Measurements from ENCODE around the gene FCN3.

DNA sequence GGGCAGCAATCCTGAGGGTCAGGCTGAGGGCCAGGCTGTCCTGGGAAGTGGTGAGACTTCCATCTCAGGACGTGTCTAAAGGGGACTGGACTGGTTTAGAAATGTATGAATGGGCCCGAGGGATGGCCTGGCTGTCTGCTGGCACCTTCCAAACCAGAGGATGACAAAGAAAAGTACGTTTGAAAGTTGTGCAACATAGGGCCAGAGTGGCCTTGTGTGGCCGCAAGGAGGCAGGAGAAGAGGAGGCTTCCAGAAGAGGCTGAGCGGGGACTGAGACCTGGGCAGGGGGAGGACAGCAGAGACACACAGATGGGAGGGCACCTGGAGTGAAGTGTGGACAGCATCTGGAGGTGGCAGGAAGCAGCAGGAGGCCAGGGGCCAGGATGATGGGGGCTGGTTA is 35.4 kb downstream of the FCN3 start:
- no peak for TF ChIP-seq TEAD4 (IDR thresholded peaks at IDR 0.05; ENCODE audit: low read length)
- no peak for TF ChIP-seq TEAD4 (CRISPR knock-in tag; IDR thresholded peaks at IDR 0.05; ENCODE audit: borderline replicate concordance)
- TF ChIP-seq TRIM24 (IDR thresholded peaks at IDR 0.05): no peak
- TF ChIP-seq LEF1 (IDR thresholded peaks at IDR 0.05): no peak
- TF ChIP-seq, protein P1, sequence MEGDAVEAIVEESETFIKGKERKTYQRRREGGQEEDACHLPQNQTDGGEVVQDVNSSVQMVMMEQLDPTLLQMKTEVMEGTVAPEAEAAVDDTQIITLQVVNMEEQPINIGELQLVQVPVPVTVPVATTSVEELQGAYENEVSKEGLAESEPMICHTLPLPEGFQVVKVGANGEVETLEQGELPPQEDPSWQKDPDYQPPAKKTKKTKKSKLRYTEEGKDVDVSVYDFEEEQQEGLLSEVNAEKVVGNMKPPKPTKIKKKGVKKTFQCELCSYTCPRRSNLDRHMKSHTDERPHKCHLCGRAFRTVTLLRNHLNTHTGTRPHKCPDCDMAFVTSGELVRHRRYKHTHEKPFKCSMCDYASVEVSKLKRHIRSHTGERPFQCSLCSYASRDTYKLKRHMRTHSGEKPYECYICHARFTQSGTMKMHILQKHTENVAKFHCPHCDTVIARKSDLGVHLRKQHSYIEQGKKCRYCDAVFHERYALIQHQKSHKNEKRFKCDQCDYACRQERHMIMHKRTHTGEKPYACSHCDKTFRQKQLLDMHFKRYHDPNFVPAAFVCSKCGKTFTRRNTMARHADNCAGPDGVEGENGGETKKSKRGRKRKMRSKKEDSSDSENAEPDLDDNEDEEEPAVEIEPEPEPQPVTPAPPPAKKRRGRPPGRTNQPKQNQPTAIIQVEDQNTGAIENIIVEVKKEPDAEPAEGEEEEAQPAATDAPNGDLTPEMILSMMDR (IDR thresholded peaks at IDR 0.05 in 2 of 3, conservative IDR thresholded peaks at IDR 0.05 in 1 of 3; ENCODE audit: insufficient read depth in 2 of 3, low read depth in 1 of 3, low read length in 3 of 3): no peak
- TF ChIP-seq ZNF589 (CRISPR knock-in tag; IDR thresholded peaks at IDR 0.05; ENCODE audit: low read depth): no peak
- TF ChIP-seq CREM (IDR thresholded peaks at IDR 0.05; ENCODE audit: low read depth): no peak
- no peak for TF ChIP-seq FOXA3 (CRISPR knock-in tag; conservative IDR thresholded peaks at IDR 0.05 in 1 of 2, IDR thresholded peaks at IDR 0.05 in 1 of 2)
- TF ChIP-seq POLR2A (conservative IDR thresholded peaks at IDR 0.05): no peak
- no peak for TF ChIP-seq FOXP1 (CRISPR knock-in tag; IDR thresholded peaks at IDR 0.05)
- TF ChIP-seq GABPA (tag; conservative IDR thresholded peaks at IDR 0.05; ENCODE audit: low read depth): no peak
- TF ChIP-seq, protein P2, sequence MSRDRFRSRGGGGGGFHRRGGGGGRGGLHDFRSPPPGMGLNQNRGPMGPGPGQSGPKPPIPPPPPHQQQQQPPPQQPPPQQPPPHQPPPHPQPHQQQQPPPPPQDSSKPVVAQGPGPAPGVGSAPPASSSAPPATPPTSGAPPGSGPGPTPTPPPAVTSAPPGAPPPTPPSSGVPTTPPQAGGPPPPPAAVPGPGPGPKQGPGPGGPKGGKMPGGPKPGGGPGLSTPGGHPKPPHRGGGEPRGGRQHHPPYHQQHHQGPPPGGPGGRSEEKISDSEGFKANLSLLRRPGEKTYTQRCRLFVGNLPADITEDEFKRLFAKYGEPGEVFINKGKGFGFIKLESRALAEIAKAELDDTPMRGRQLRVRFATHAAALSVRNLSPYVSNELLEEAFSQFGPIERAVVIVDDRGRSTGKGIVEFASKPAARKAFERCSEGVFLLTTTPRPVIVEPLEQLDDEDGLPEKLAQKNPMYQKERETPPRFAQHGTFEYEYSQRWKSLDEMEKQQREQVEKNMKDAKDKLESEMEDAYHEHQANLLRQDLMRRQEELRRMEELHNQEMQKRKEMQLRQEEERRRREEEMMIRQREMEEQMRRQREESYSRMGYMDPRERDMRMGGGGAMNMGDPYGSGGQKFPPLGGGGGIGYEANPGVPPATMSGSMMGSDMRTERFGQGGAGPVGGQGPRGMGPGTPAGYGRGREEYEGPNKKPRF (IDR thresholded peaks at IDR 0.05; ENCODE audit: low read depth, low read length): no peak
